Mesendoderm (in vitro differentiated cells): Measurements from ENCODE around the gene WFDC12.
A peak's percentile ranks its signal among the peaks of the same experiment; 100 is the strongest.

ENCODE experiments used
- DNase-seq: peaks from one replicate; pipeline ENCODE4 v3.0.0; 2013
- H2AK5ac ChIP-seq: 2 replicates; pipeline ENCODE4 v1.6.1; 2013; ENCODE audit warnings: low read length, inconsistent platforms
- H2BK120ac ChIP-seq: 2 replicates; pipeline ENCODE4 v1.6.1; 2013; ENCODE audit warnings: low read depth, mild to moderate bottlenecking, low read length, moderate library complexity, mixed read lengths
- H2BK15ac ChIP-seq: replicated peaks from 2 replicates; pipeline ENCODE4 v1.6.1; 2013; ENCODE audit warnings: low read depth, mild to moderate bottlenecking, moderate library complexity
- H2BK5ac ChIP-seq: 2 replicates; pipeline ENCODE4 v1.6.1; 2013; ENCODE audit warnings: low read length, inconsistent platforms
- H3K18ac ChIP-seq: 2 replicates; pipeline ENCODE4 v1.6.1; 2013; ENCODE audit warnings: mild to moderate bottlenecking, low read length, mixed read lengths
- H3K23ac ChIP-seq: one replicate; pipeline ENCODE4 v1.6.1; 2013; ENCODE audit warnings: low read length
- H3K27ac ChIP-seq: 2 replicates; pipeline ENCODE4 v1.5.1; 2013; ENCODE audit warnings: low read depth, mild to moderate bottlenecking, inconsistent platforms, low read length, moderate library complexity
- H3K27me3 ChIP-seq: 2 replicates; pipeline ENCODE4 v1.6.1; 2013; ENCODE audit warnings: low read length, control low read depth, mild to moderate bottlenecking, inconsistent platforms; ENCODE audit not compliant: insufficient read depth, poor library complexity
- H3K36me3 ChIP-seq: 2 replicates; pipeline ENCODE4 v1.6.1; 2013; ENCODE audit warnings: low read length, inconsistent platforms; ENCODE audit not compliant: control insufficient read depth, insufficient read depth
- H3K4ac ChIP-seq: one replicate; pipeline ENCODE4 v1.6.1; 2013; ENCODE audit warnings: low read depth, mild to moderate bottlenecking, low read length, moderate library complexity
- H3K4me1 ChIP-seq: 2 replicates; pipeline ENCODE4 v1.6.1; 2013; ENCODE audit warnings: low read depth, low read length, inconsistent platforms; ENCODE audit not compliant: control insufficient read depth
- H3K4me2 ChIP-seq: 2 replicates; pipeline ENCODE4 v1.6.1; 2013; ENCODE audit warnings: low read length
- H3K4me3 ChIP-seq: 2 replicates; pipeline ENCODE4 v1.5.1; 2013; ENCODE audit warnings: mild to moderate bottlenecking, low read length
- H3K56ac ChIP-seq: one replicate; pipeline ENCODE4 v1.6.1; 2013; ENCODE audit warnings: low read length
- H3K79me1 ChIP-seq: 2 replicates; pipeline ENCODE4 v1.6.1; 2013; ENCODE audit warnings: low read length, inconsistent platforms
- H3K79me2 ChIP-seq: 2 replicates; pipeline ENCODE4 v1.6.1; 2013; ENCODE audit warnings: mild to moderate bottlenecking, low read length; ENCODE audit not compliant: control insufficient read depth, insufficient read depth
- H3K9ac ChIP-seq: 2 replicates; pipeline ENCODE4 v1.6.1; 2013; ENCODE audit warnings: low read length, inconsistent platforms
- H4K5ac ChIP-seq: one replicate; pipeline ENCODE4 v1.6.1; 2013; ENCODE audit warnings: low read length
- H4K8ac ChIP-seq: one replicate; pipeline ENCODE4 v1.6.1; 2013; ENCODE audit warnings: low read depth, mild to moderate bottlenecking, control low read depth, low read length, moderate library complexity
- WGBS: extraction: QIAGEN DNeasy Blood & Tissue Kit; methylation state at CpG from one replicate; pipeline ENCODE4 v1.1.7; 2013; ENCODE audit warnings: low lambda C conversion rate, missing lambda C conversion rate; ENCODE audit not compliant: insufficient coverage; ENCODE audit errors: extremely low coverage; 5-methylcytosine and 5-hydroxymethylcytosine counted together

Gene WFDC12

GRCh38 chr20:45110301-45110700 is 14.0 kb downstream of the WFDC12 start:
- Histone ChIP-seq H3K79me2 (no peaks in the 10 kb centered on the region), H3K4me2 (no peak overlapping the region), H4K5ac (no peak overlapping the region), H3K56ac (no peak overlapping the region), H3K4me3 (no peak overlapping the region), H3K23ac (no peak overlapping the region), H3K27me3 (no peaks in the 10 kb centered on the region), H2BK120ac (no peak overlapping the region), H3K18ac (no peak overlapping the region), H3K36me3 (no peaks in the 10 kb centered on the region), H3K79me1 (no peaks in the 10 kb centered on the region), H2BK15ac (no peak overlapping the region), H3K4ac (no peak overlapping the region), H4K8ac (no peak overlapping the region), H2AK5ac (no peak overlapping the region), H2BK5ac (no peak overlapping the region), H3K4me1 (no peaks in the 10 kb centered on the region), H3K9ac (no peak overlapping the region), H3K27ac (no peak overlapping the region)
- WGBS, result no CpG with 5 or more reads among the region's 11 CpGs
- no peak for DNase-seq

DNA sequence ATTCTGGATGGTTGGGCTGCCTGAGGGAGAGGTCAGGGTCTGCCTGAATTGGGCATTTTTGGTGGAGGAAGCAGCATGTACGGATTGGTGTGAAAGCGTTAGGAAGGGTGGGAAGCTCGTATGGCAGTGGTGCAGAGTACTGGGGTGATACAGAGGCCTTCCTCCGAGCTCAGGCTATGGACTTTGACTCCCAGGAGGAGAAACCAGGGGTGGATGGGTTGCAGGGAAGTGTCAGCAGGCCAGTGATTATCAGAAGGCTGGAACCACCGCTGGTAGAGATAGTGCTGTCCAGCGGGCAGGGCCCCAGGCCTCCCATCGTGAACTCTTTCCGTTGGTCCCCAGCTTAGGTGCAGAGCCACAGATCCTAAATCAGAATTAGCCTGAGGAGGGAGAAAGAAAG is 14.6 kb downstream of the WFDC12 start:
- H3K4me2 ChIP-seq, result no peak overlapping the region
- no peak overlapping the region for H4K8ac ChIP-seq
- H3K4ac ChIP-seq, result no peak overlapping the region
- no CpG with 5 or more reads among the region's 8 CpGs for WGBS
- no peak overlapping the region for H3K27ac ChIP-seq
- no peaks in the 10 kb centered on the region for H3K79me2 ChIP-seq
- H2BK5ac ChIP-seq, result no peak overlapping the region
- no peak for DNase-seq
- no peak overlapping the region for H3K56ac ChIP-seq
- H3K79me1 ChIP-seq, result no peaks in the 10 kb centered on the region
- H3K18ac ChIP-seq, result no peak overlapping the region
- no peak overlapping the region for H3K9ac ChIP-seq
- no peaks in the 10 kb centered on the region for H3K4me1 ChIP-seq
- H3K23ac ChIP-seq, result no peak overlapping the region
- H3K36me3 ChIP-seq, result no peaks in the 10 kb centered on the region
- H2BK15ac ChIP-seq, result no peak overlapping the region
- no peak overlapping the region for H2AK5ac ChIP-seq
- H3K27me3 ChIP-seq, result no peaks in the 10 kb centered on the region
- H2BK120ac ChIP-seq, result no peak overlapping the region
- no peak overlapping the region for H4K5ac ChIP-seq
- H3K4me3 ChIP-seq, result no peak overlapping the region

DNA sequence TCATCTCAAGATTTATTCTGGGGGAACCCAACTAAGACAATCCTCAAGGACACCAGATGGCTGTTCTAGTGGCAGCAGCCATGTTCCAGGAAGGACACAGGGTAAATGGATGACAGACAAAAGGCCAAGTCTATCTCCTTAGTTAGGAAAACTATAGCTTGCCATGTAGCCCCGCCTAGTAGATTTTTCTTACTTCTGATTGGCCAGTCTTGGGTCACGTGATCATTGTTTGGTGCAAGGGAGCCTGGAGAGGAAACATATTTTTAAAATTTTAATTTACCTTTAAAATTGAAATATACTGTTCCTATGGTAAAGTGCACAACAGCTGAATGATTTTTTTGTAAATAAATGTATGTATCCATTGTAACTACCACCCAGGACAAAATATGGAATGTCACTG is 18.9 kb downstream of the WFDC12 start:
- Histone ChIP-seq H3K9ac (no peak overlapping the region), H3K79me1 (no peaks in the 10 kb centered on the region), H4K5ac (no peak overlapping the region), H3K27me3 (no peaks in the 10 kb centered on the region), H2BK15ac (no peak overlapping the region), H3K56ac (no peak overlapping the region), H3K4me1 (peaks cover 1% of the 10 kb centered on the region), H4K8ac (no peak overlapping the region), H2BK120ac (no peak overlapping the region), H3K79me2 (no peaks in the 10 kb centered on the region), H3K36me3 (no peaks in the 10 kb centered on the region), H2BK5ac (no peak overlapping the region), H3K4me2 (no peak overlapping the region), H3K23ac (no peak overlapping the region), H3K4me3 (no peak overlapping the region), H3K4ac (no peak overlapping the region), H2AK5ac (no peak overlapping the region), H3K27ac (no peak overlapping the region), H3K18ac (no peak overlapping the region)
- no peak for DNase-seq
- WGBS, result no CpG with 5 or more reads among the region's 2 CpGs

- WGBS, result no CpG with 5 or more reads among the region's 5 CpGs
- no peaks in the 10 kb centered on the region for H3K27me3 ChIP-seq
- no peak overlapping the region for H4K8ac ChIP-seq
- H3K9ac ChIP-seq, result no peak overlapping the region
- no peaks in the 10 kb centered on the region for H3K79me2 ChIP-seq
- no peak overlapping the region for H2AK5ac ChIP-seq
- no peaks in the 10 kb centered on the region for H3K79me1 ChIP-seq
- H3K18ac ChIP-seq, result no peak overlapping the region
- H3K4ac ChIP-seq, result no peak overlapping the region
- no peaks in the 10 kb centered on the region for H3K36me3 ChIP-seq
- DNase-seq, result no peak
- no peak overlapping the region for H3K4me3 ChIP-seq
- no peak overlapping the region for H2BK5ac ChIP-seq
- no peak overlapping the region for H3K4me2 ChIP-seq
- no peak overlapping the region for H4K5ac ChIP-seq
- H3K23ac ChIP-seq, result no peak overlapping the region
- no peak overlapping the region for H3K27ac ChIP-seq
- no peak overlapping the region for H3K56ac ChIP-seq
- H2BK120ac ChIP-seq, result no peak overlapping the region
- peaks cover 1% of the 10 kb centered on the region for H3K4me1 ChIP-seq
- H2BK15ac ChIP-seq, result no peak overlapping the region
These were observed 19.5 kb downstream of the WFDC12 start for GRCh38 chr20:45104786-45105185.

- Histone ChIP-seq H3K4me1 (peaks cover 1% of the 10 kb centered on the region), H3K27me3 (no peaks in the 10 kb centered on the region), H3K4me2 (no peak overlapping the region), H3K23ac (no peak overlapping the region), H3K36me3 (no peaks in the 10 kb centered on the region), H3K9ac (no peak overlapping the region), H2AK5ac (no peak overlapping the region), H3K27ac (no peak overlapping the region), H2BK120ac (no peak overlapping the region), H3K4ac (no peak overlapping the region), H2BK5ac (no peak overlapping the region), H3K56ac (no peak overlapping the region), H3K79me1 (no peaks in the 10 kb centered on the region), H3K4me3 (no peak overlapping the region), H4K5ac (no peak overlapping the region), H3K79me2 (no peaks in the 10 kb centered on the region), H2BK15ac (no peak overlapping the region), H3K18ac (no peak overlapping the region), H4K8ac (no peak overlapping the region)
- WGBS, result no CpG with 5 or more reads among the region's 2 CpGs
- DNase-seq, result no peak
These were observed 21.2 kb downstream of the WFDC12 start for GRCh38 chr20:45103072-45103471.

GRCh38 chr20:45101333-45101850 is 22.9 kb downstream of the WFDC12 start:
- Histone ChIP-seq H3K79me1 (no peaks in the 10 kb centered on the region), H2AK5ac (no peak overlapping the region), H3K27me3 (no peaks in the 10 kb centered on the region), H3K18ac (no peak overlapping the region), H3K4me2 (peak overlapping the region; percentile 41), H4K5ac (no peak overlapping the region), H2BK15ac (no peak overlapping the region), H3K4ac (no peak overlapping the region), H2BK120ac (no peak overlapping the region), H4K8ac (no peak overlapping the region), H3K56ac (peak overlapping the region; percentile 79), H3K9ac (peak overlapping the region; percentile 61), H3K4me1 (peaks cover 1% of the 10 kb centered on the region), H2BK5ac (no peak overlapping the region), H3K4me3 (no peak overlapping the region), H3K36me3 (no peaks in the 10 kb centered on the region), H3K23ac (no peak overlapping the region), H3K27ac (no peak overlapping the region), H3K79me2 (no peaks in the 10 kb centered on the region)
- no peak for DNase-seq
- no CpG with 5 or more reads among the region's 6 CpGs for WGBS
